PC-9 (cell line): ENCODE data around the gene ATF6. TPM values are rescaled to one million over a fixed set of nuclear protein-coding genes. Genes with fewer than 3 reads are reported as not detected.

Source experiments
- BruUV-seq: library from RNA; stranded (reverse); fragments of 400-500 nt; replicated peaks from 2 replicates; lab custom pipeline; 2021; lab: Mats Ljungman, UMichigan
- CTCF ChIA-PET: fragments of 300-600 bp; sonication (Branson Sonifier 250); formaldehyde crosslinking; loops from one replicate; lab custom pipeline; 2022; ENCODE audit warnings: antibody characterized with exemption; lab: Charles Lee
- POLR2A ChIA-PET: fragments of 300-600 bp; sonication (Branson Sonifier 250); formaldehyde crosslinking; loops from one replicate; lab custom pipeline; 2022; ENCODE audit warnings: antibody characterized with exemption; ENCODE audit not compliant: unreplicated experiment; lab: Charles Lee
- DNase-seq, 2 experiments: peaks; one replicate each; pipeline versions ENCODE4 v3.0.0 to v3.0.0-alpha.2; 2015 to 2022; ENCODE audit warnings: mixed read lengths in 1 of 2
- H2AFZ ChIP-seq: fragments of 200-600 bp; sonication (generic); 2 replicates; pipeline ENCODE4 v1.8.1; 2017; ENCODE audit warnings: antibody characterized with exemption
- H3F3A ChIP-seq: fragments of 200-600 bp; sonication (generic); 2 replicates; pipeline ENCODE4 v1.8.1; 2017; ENCODE audit warnings: antibody characterized with exemption, mild to moderate bottlenecking, low read depth; ENCODE audit not compliant: insufficient read depth
- H3K27ac ChIP-seq: fragments of 200-600 bp; sonication (generic); 2 replicates; pipeline ENCODE4 v1.6.1; 2016; ENCODE audit warnings: mixed run types
- H3K27me3 ChIP-seq: fragments of 200-600 bp; sonication (generic); 2 replicates; pipeline ENCODE4 v1.6.1; 2016; ENCODE audit warnings: low read depth, mixed run types; ENCODE audit not compliant: insufficient read depth
- H3K36me3 ChIP-seq: fragments of 200-600 bp; sonication (generic); 2 replicates; pipeline ENCODE4 v1.6.1; 2016; ENCODE audit warnings: low read depth, mixed run types
- H3K4me1 ChIP-seq: fragments of 200-600 bp; sonication (generic); replicated peaks from 2 replicates; pipeline ENCODE4 v1.6.1; 2016; ENCODE audit warnings: mixed run types; ENCODE audit not compliant: insufficient read depth
- H3K4me2 ChIP-seq: fragments of 200-600 bp; sonication (generic); 2 replicates; pipeline ENCODE4 v1.6.1; 2017; ENCODE audit warnings: mixed run types
- H3K4me3 ChIP-seq: fragments of 200-600 bp; sonication (generic); 2 replicates; pipeline ENCODE4 v1.6.1; 2016; ENCODE audit warnings: mixed run types
- H3K79me2 ChIP-seq: fragments of 200-600 bp; sonication (generic); 2 replicates; pipeline ENCODE4 v1.6.1; 2017; ENCODE audit warnings: low read depth, mixed run types
- H3K9me2 ChIP-seq: fragments of 200-600 bp; sonication (generic); 2 replicates; pipeline ENCODE4 v1.8.1; 2017; ENCODE audit warnings: mild to moderate bottlenecking; ENCODE audit not compliant: insufficient read depth
- H3K9me3 ChIP-seq: fragments of 200-600 bp; sonication (generic); 2 replicates; pipeline ENCODE4 v1.8.1; 2016; ENCODE audit warnings: low read depth; ENCODE audit not compliant: insufficient read depth
- H4K20me1 ChIP-seq: fragments of 200-600 bp; sonication (generic); 2 replicates; pipeline ENCODE4 v1.8.1; 2017; ENCODE audit not compliant: insufficient read depth
- EZH2 ChIP-seq: fragments of 200-600 bp; sonication (generic); IDR thresholded peaks from 2 replicates; pipeline ENCODE4 v1.8.0; 2017; ENCODE audit warnings: antibody characterized with exemption, low read depth
- intact Hi-C: fragments of 100-400 bp; cut with micrococcal nuclease; formaldehyde crosslinking; loops from one replicate; pipeline ENCODE4 v1.10.0; 2022; ENCODE audit not compliant: unreplicated experiment
- total RNA-seq: library from RNA; stranded (reverse); gene quantifications from 2 replicates; pipeline ENCODE4 v1.2.3, GENCODE V29; 2021
- TF ChIP-seq, protein P1 (sequence below): fragments of 200-600 bp; sonication (generic); conservative IDR thresholded peaks from 2 replicates; pipeline ENCODE4 v1.6.1; 2017; ENCODE audit warnings: mixed run types, antibody characterized with exemption, mild to moderate bottlenecking, moderate library complexity

ATF6 gene
- total RNA-seq, 1 experiment from 2014 or later, result 19.5 TPM

DNA sequence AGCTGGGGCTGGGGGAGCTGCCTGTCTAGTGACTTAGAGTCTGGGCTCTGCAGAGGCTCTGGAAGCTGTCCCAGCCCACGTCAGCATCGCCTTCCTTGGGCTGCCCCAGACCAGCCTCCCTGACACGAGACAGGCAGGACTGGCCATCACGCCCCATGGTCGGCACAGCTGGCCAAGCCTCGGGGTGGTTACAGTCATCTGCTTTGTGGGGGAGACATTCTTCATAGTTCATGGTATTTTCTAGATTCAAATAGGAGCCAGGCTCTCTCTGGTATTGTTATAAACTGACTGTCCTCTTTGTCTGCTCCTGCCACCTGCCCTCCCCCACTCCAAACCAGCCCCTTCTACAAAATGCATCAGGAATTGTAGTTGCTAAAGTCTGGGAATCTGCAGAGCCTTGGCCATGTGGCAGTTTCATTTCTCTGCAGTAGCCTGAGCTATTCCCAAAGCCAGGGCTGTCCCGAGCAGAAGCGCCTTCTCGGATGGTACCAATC, 228.1 kb downstream of the ATF6 start:
- Histone ChIP-seq H3K27ac (no peak overlapping the region), H4K20me1 (no peaks in the 10 kb centered on the region), H3K9me2 (no peaks in the 10 kb centered on the region), H3K4me1 (peaks cover 8% of the 10 kb centered on the region), H3F3A (no peaks in the 10 kb centered on the region), H3K9me3 (no peaks in the 10 kb centered on the region; the same call in 1 of the 2 replicates), H2AFZ (no peak overlapping the region), H3K4me2 (no peak overlapping the region), H3K79me2 (no peaks in the 10 kb centered on the region), H3K36me3 (no peaks in the 10 kb centered on the region), H3K27me3 (peaks cover 8% of the 10 kb centered on the region; the same call in 1 of the 2 replicates), H3K4me3 (no peak overlapping the region)
- no peak for DNase-seq
- TF ChIP-seq, protein P1, sequence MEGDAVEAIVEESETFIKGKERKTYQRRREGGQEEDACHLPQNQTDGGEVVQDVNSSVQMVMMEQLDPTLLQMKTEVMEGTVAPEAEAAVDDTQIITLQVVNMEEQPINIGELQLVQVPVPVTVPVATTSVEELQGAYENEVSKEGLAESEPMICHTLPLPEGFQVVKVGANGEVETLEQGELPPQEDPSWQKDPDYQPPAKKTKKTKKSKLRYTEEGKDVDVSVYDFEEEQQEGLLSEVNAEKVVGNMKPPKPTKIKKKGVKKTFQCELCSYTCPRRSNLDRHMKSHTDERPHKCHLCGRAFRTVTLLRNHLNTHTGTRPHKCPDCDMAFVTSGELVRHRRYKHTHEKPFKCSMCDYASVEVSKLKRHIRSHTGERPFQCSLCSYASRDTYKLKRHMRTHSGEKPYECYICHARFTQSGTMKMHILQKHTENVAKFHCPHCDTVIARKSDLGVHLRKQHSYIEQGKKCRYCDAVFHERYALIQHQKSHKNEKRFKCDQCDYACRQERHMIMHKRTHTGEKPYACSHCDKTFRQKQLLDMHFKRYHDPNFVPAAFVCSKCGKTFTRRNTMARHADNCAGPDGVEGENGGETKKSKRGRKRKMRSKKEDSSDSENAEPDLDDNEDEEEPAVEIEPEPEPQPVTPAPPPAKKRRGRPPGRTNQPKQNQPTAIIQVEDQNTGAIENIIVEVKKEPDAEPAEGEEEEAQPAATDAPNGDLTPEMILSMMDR, result no peak
- TF ChIP-seq EZH2, result no peak
- CTCF ChIA-PET, result no interaction called here
- intact Hi-C loops, result no loop called here
- POLR2A ChIA-PET, result no interaction called here
- BruUV-seq, result no TSS peak

DNA sequence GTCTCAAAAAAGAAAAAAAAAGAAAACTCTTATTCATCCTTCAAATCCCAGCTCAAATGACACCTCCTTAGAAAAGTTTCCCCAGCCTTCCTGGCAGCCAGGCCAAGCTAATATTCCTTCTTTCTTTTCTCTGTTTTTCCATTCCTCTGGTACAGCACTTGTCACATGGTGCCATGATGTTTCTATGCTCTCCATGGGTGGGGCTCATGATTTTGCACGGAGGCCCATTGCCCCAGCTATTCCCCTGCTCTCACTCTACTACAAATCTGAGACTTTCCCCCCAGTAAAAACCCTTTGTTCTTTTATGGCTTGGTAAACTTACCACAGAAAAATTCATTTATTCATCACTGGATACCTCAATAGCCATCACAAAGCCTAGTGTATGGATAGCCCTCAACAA, 231.0 kb downstream of the ATF6 start:
- peaks cover 10% of the 10 kb centered on the region for H3K4me1 ChIP-seq
- H3K9me3 ChIP-seq, result no peaks in the 10 kb centered on the region; the same call in 1 of the 2 replicates
- no peak for DNase-seq
- H3K27ac ChIP-seq, result no peak overlapping the region
- H3K4me2 ChIP-seq, result no peak overlapping the region
- TF ChIP-seq EZH2, result no peak
- TF ChIP-seq, protein P1, result no peak
- no peak overlapping the region for H3K4me3 ChIP-seq
- H3K9me2 ChIP-seq, result no peaks in the 10 kb centered on the region
- POLR2A ChIA-PET, result no interaction called here
- H2AFZ ChIP-seq, result no peak overlapping the region
- no peaks in the 10 kb centered on the region for H3K79me2 ChIP-seq
- intact Hi-C loops, result no loop called here
- H3K36me3 ChIP-seq, result no peaks in the 10 kb centered on the region
- H4K20me1 ChIP-seq, result no peaks in the 10 kb centered on the region
- H3F3A ChIP-seq, result no peaks in the 10 kb centered on the region
- CTCF ChIA-PET, result no interaction called here
- H3K27me3 ChIP-seq, result no peaks in the 10 kb centered on the region
- no TSS peak for BruUV-seq

DNA sequence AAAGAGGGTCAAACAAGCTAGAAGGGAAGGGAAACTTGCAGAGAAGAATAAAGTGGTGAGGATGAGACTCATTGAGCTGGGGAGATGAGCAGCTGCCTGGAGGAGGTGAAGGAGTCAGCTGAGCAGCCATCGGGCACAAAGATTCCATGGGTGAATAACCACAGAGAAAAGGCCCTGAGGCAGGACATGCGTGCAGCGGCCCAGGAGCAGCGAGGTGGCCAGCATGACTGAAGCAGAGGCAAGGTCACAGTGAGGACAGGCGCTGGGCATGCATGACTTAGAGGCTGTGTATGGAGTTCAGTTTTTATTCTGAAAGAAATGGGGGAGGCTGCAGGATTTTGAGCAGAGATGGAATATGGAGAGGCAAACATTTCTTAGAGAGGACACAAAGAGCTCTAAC, 232.7 kb downstream of the ATF6 start:
- Histone ChIP-seq H3K9me2 (no peaks in the 10 kb centered on the region), H2AFZ (no peak overlapping the region), H3K4me1 (peaks cover 17% of the 10 kb centered on the region), H3K4me2 (peak overlapping the region; percentile 23; the same call in 1 of the 2 replicates), H3K36me3 (no peaks in the 10 kb centered on the region), H4K20me1 (no peaks in the 10 kb centered on the region), H3K79me2 (no peaks in the 10 kb centered on the region), H3K27ac (no peak overlapping the region), H3K4me3 (no peak overlapping the region), H3K27me3 (no peaks in the 10 kb centered on the region), H3F3A (0 out of 2 replicates have a peak, but pooled peaks cover 2% of the 10 kb centered on the region), H3K9me3 (no peaks in the 10 kb centered on the region)
- peak; percentile 33 to 60 for DNase-seq
- intact Hi-C loops, result no loop called here
- TF ChIP-seq, protein P1, result no peak
- TF ChIP-seq EZH2, result no peak
- no TSS peak for BruUV-seq
- ChIA-PET POLR2A (interaction anchor here (0.6 kb wide), 1 partner anchor 293 kb away, joined by 4 read pairs; no protein-coding TSS in a partner anchor), CTCF (no interaction called here)
